ENCODE measurements around the gene DSN1. TPM values are rescaled to one million over a fixed set of nuclear protein-coding genes. Genes with fewer than 3 reads are reported as not detected.

DSN1 gene
- total RNA-seq, 1 donor from 2014 or later = 7.6 TPM

DNA sequence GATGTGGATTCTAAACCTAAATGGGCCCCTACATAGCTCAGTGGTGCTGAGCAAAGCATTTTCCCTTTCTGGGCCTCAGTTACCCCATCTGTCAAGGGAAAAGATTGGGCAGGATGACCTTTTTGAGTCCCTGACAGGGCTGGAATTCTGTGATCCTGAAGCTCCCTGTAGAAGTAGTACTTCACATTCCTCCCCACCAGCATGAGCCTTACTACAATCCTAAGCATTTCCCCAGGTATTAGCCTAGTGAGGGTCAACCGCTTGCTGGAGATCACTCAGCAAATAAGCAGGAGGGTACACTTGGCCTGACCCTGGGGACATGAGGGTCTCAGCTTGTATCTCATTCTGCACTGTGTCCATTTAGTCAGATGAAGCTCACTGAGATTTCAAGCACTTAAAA lies 41.1 kb downstream of the DSN1 start:
- H3K27ac Mint-ChIP-seq (ENCODE audit: unreplicated experiment) = no peak overlapping the region
- no peak overlapping the region for H3K4me3 Mint-ChIP-seq (ENCODE audit: unreplicated experiment)
- H3K27me3 Mint-ChIP-seq (ENCODE audit: unreplicated experiment) = no peaks in the 10 kb centered on the region
- H3K4me1 Mint-ChIP-seq (ENCODE audit: unreplicated experiment) = peaks cover 10% of the 10 kb centered on the region
- TF ChIP-seq, protein P1, sequence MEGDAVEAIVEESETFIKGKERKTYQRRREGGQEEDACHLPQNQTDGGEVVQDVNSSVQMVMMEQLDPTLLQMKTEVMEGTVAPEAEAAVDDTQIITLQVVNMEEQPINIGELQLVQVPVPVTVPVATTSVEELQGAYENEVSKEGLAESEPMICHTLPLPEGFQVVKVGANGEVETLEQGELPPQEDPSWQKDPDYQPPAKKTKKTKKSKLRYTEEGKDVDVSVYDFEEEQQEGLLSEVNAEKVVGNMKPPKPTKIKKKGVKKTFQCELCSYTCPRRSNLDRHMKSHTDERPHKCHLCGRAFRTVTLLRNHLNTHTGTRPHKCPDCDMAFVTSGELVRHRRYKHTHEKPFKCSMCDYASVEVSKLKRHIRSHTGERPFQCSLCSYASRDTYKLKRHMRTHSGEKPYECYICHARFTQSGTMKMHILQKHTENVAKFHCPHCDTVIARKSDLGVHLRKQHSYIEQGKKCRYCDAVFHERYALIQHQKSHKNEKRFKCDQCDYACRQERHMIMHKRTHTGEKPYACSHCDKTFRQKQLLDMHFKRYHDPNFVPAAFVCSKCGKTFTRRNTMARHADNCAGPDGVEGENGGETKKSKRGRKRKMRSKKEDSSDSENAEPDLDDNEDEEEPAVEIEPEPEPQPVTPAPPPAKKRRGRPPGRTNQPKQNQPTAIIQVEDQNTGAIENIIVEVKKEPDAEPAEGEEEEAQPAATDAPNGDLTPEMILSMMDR (IDR thresholded peaks at IDR 0.05) = no peak
- DNase-seq (ENCODE audit: extremely low spot score, unreplicated experiment) = no peak
- H3K9me3 Mint-ChIP-seq (ENCODE audit: unreplicated experiment) = no peaks in the 10 kb centered on the region
- peaks cover 2% of the 10 kb centered on the region for H3K36me3 Mint-ChIP-seq (ENCODE audit: unreplicated experiment)

DNA sequence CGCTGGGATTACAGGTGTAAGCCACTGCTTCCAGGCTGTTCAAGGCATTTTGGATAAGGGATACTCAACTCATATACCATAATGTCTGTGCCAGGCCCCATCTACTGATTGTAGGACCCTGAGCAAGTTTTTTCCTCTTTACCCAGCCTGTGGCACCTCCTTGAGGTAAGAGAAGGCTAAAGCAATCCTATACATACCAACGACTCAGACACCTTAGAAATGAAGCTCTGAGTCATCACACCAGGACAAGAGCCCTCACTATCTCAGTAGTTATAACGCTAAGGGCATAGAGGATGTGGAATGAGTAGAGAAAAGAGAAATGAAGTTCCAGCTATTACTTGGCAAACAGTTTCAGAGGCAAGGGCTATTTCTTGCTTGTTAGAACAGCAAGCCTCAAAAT lies 44.6 kb downstream of the DSN1 start:
- Mint-ChIP-seq H3K27ac (ENCODE audit: unreplicated experiment) (no peak overlapping the region), H3K36me3 (ENCODE audit: unreplicated experiment) (peaks cover 5% of the 10 kb centered on the region), H3K4me1 (ENCODE audit: unreplicated experiment) (peaks cover 7% of the 10 kb centered on the region), H3K4me3 (ENCODE audit: unreplicated experiment) (no peak overlapping the region), H3K9me3 (ENCODE audit: unreplicated experiment) (no peaks in the 10 kb centered on the region), H3K27me3 (ENCODE audit: unreplicated experiment) (no peaks in the 10 kb centered on the region)
- TF ChIP-seq, protein P1 (IDR thresholded peaks at IDR 0.05) = no peak
- DNase-seq (ENCODE audit: extremely low spot score, unreplicated experiment) = no peak

DNA sequence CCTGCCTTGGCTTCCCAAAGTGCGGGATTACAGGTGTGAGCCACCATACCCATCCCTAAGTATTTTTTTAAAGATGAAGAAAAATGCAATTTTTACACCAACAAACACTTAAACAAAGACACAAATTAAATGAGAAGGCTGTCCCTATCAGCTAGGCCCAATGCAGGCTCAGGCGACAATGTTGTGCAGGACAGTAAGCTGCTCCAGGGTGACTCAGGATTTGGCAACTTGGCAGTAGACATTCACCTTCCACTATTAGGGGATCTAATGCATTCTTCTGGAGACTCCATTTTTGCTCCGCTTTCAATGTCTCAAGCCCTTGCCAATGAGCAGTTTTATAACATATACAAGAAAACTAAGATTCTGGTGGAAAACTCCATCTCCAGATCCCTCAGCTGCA lies 47.4 kb downstream of the DSN1 start:
- H3K27me3 Mint-ChIP-seq (ENCODE audit: unreplicated experiment) = no peaks in the 10 kb centered on the region
- no peak overlapping the region for H3K27ac Mint-ChIP-seq (ENCODE audit: unreplicated experiment)
- TF ChIP-seq, protein P1 (IDR thresholded peaks at IDR 0.05) = no peak
- no peak for DNase-seq (ENCODE audit: extremely low spot score, unreplicated experiment)
- H3K36me3 Mint-ChIP-seq (ENCODE audit: unreplicated experiment) = peaks cover 7% of the 10 kb centered on the region
- H3K9me3 Mint-ChIP-seq (ENCODE audit: unreplicated experiment) = no peaks in the 10 kb centered on the region
- no peak overlapping the region for H3K4me3 Mint-ChIP-seq (ENCODE audit: unreplicated experiment)
- H3K4me1 Mint-ChIP-seq (ENCODE audit: unreplicated experiment) = peaks cover 2% of the 10 kb centered on the region

DNA sequence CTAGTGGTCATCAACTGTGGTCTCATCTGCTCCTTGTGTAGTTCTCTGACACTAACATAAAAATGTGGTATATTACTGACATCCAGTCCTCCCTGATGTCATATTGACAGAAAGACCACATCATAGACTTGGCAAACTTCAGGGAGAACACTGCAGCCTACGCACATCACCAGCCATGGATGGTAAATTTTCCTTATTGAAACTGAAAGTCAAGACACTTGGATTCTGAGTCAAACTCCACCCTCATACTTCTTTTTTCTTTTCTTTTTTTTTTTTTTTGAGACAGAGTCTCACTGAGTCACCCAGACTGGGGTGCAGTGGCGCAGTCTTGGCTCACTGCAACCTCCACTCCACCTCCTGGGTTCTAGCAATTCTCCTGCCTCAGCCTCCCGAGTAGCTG lies 53.1 kb downstream of the DSN1 start:
- peaks cover under 1% of the 10 kb centered on the region for H3K4me1 Mint-ChIP-seq (ENCODE audit: unreplicated experiment)
- TF ChIP-seq, protein P1 (IDR thresholded peaks at IDR 0.05) = no peak
- H3K36me3 Mint-ChIP-seq (ENCODE audit: unreplicated experiment) = peaks cover 4% of the 10 kb centered on the region
- H3K9me3 Mint-ChIP-seq (ENCODE audit: unreplicated experiment) = no peaks in the 10 kb centered on the region
- H3K27me3 Mint-ChIP-seq (ENCODE audit: unreplicated experiment) = no peaks in the 10 kb centered on the region
- no peak for DNase-seq (ENCODE audit: extremely low spot score, unreplicated experiment)
- H3K27ac Mint-ChIP-seq (ENCODE audit: unreplicated experiment) = no peak overlapping the region
- no peak overlapping the region for H3K4me3 Mint-ChIP-seq (ENCODE audit: unreplicated experiment)

DNA sequence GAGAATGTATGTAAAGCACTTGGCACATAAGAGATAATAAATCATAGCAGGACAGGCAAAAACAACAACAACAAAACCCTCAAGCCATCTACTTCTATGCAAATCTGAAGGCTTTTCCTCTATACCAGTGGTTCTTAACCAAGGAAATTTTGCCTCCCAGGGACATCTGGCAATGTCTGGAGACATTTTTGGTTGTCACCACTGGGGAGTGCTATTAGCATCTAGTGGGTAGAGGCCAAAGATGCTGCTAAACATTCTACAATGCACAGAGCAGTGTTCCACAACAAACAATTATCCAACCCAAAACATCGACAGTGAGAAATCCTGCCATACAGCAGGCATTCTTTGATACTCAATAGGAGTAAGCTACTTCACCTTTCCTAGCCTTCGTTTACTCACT lies 55.9 kb downstream of the DSN1 start:
- no peaks in the 10 kb centered on the region for H3K9me3 Mint-ChIP-seq (ENCODE audit: unreplicated experiment)
- TF ChIP-seq, protein P1 (IDR thresholded peaks at IDR 0.05) = no peak
- no peak overlapping the region for H3K27ac Mint-ChIP-seq (ENCODE audit: unreplicated experiment)
- H3K36me3 Mint-ChIP-seq (ENCODE audit: unreplicated experiment) = peaks cover 3% of the 10 kb centered on the region
- H3K27me3 Mint-ChIP-seq (ENCODE audit: unreplicated experiment) = no peaks in the 10 kb centered on the region
- H3K4me1 Mint-ChIP-seq (ENCODE audit: unreplicated experiment) = no peaks in the 10 kb centered on the region
- no peak overlapping the region for H3K4me3 Mint-ChIP-seq (ENCODE audit: unreplicated experiment)
- DNase-seq (ENCODE audit: extremely low spot score, unreplicated experiment) = no peak
